Stimulated activated CD4-positive, alpha-beta T cell treated with anti-CD3 and anti-CD28 coated beads, Interleukin-2, amount 100 ng/mL, for 24 hours (primary cell): ENCODE data around the gene OGFR.

Experiments used
- DNase-seq, 2 donors: peaks; one replicate each; pipeline ENCODE4 v3.0.0-alpha.2; 2020

Gene OGFR

GRCh38 chr20:62801284-62802010 lies 3.2 kb upstream of the OGFR start:
- no peak for DNase-seq

GRCh38 chr20:62802026-62802712 lies 2.5 kb upstream of the OGFR start:
- no peak for DNase-seq

- DNase-seq: peak in 1 of 2 donors; percentile 36
These were observed 511 bp upstream of the OGFR start for GRCh38 chr20:62804021-62804626.

- DNase-seq: peak; percentile 42 to 47
These were observed 598 bp downstream of the OGFR start for GRCh38 chr20:62805155-62805710.

GRCh38 chr20:62805711-62806382 lies 1.2 kb downstream of the OGFR start:
- no peak for DNase-seq

- no peak for DNase-seq
These were observed 1.9 kb downstream of the OGFR start for GRCh38 chr20:62806383-62807050.

- no peak for DNase-seq
These were observed 3.0 kb downstream of the OGFR start for GRCh38 chr20:62807444-62808210.

GRCh38 chr20:62808211-62808865 lies 3.7 kb downstream of the OGFR start:
- DNase-seq: peak; percentile 82 to 85

GRCh38 chr20:62809530-62810428 lies 5.1 kb downstream of the OGFR start:
- DNase-seq: no peak

- DNase-seq: no peak
These were observed 6.7 kb downstream of the OGFR start for GRCh38 chr20:62811320-62811719.

- DNase-seq: no peak
These were observed 7.1 kb downstream of the OGFR start for GRCh38 chr20:62811720-62812119.

- DNase-seq: no peak
These were observed 7.7 kb downstream of the OGFR start for GRCh38 chr20:62812181-62812906.

GRCh38 chr20:62812907-62813200 lies 8.2 kb downstream of the OGFR start:
- no peak for DNase-seq

- DNase-seq: no peak
These were observed 9.0 kb downstream of the OGFR start for GRCh38 chr20:62813588-62813987.

GRCh38 chr20:62814060-62814708 lies 9.5 kb downstream of the OGFR start:
- DNase-seq: no peak

GRCh38 chr20:62814709-62815065 lies 10.1 kb downstream of the OGFR start:
- DNase-seq: no peak

- no peak for DNase-seq
These were observed 10.7 kb downstream of the OGFR start for GRCh38 chr20:62815066-62815991.
